ENCODE results near the gene SRGAP3.
A peak's percentile ranks its signal among the peaks of the same experiment; 100 is the strongest.

Gene SRGAP3

DNA sequence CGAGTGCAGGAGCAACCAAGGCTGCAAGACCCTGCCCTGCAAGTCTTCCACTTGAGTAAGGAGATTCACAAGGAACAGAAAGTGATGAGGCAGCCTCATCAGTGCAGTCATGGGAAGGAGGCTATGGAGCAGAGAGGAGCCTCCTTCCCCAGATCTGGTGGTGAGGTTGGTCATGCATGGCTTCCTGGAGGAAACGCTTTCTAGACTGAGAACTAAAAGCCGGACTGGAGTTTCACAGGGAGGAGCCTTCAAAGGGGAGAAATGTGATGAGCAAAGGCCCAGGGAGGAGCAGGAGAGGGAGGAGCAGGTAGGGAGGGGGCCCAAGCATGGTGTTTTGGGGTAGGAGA is 139.9 kb downstream of the SRGAP3 start (continued):
- TF ChIP-seq ZNF169 (tag by site-specific recombination; IDR thresholded peaks at IDR 0.05) = no peak
- no peak for TF ChIP-seq ZNF174 (tag by site-specific recombination; IDR thresholded peaks at IDR 0.05)
- TF ChIP-seq ZSCAN23 (tag by site-specific recombination; IDR thresholded peaks at IDR 0.05) = no peak

- no peak for TF ChIP-seq ZNF626 (tag by site-specific recombination; IDR thresholded peaks at IDR 0.05)
- TF ChIP-seq GLIS1 (tag by site-specific recombination; IDR thresholded peaks at IDR 0.05) = peak; percentile 59
- no peak for TF ChIP-seq ZNF624 (tag by site-specific recombination; IDR thresholded peaks at IDR 0.05)
- no peak for TF ChIP-seq SP3 (tag by site-specific recombination; IDR thresholded peaks at IDR 0.05)
- peak; percentile 45; the same call in 1 of the 2 replicates for TF ChIP-seq OSR2 (tag by site-specific recombination; IDR thresholded peaks at IDR 0.05)
- no peaks in the 10 kb centered on the region for H3K9me3 ChIP-seq (ENCODE audit: control insufficient read depth, insufficient read depth, low read depth, low read length)
- POLR2A ChIA-PET = no interaction called here
- H3K36me3 ChIP-seq (ENCODE audit: control insufficient read depth in 2 of 2, insufficient read depth in 1 of 2, low read length in 2 of 2) = no peaks in the 10 kb centered on the region
- no peaks in the 10 kb centered on the region for H3K4me1 ChIP-seq (ENCODE audit: control insufficient read depth, insufficient read depth, low read length)
- H3K4me3 ChIP-seq (ENCODE audit: low read depth, low read length) = no peak overlapping the region
- CTCF ChIA-PET = interaction anchor here (0.6 to 1.3 kb wide), 2 partner anchors 105 to 959 kb away, joined by 3 read pairs; no protein-coding TSS in a partner anchor
- no peak overlapping the region for H3K27ac ChIP-seq (ENCODE audit: extremely low read depth, low read depth, low read length)
Observed at GRCh38 chr3:9108876-9109567, 140.4 kb downstream of the SRGAP3 start.

DNA sequence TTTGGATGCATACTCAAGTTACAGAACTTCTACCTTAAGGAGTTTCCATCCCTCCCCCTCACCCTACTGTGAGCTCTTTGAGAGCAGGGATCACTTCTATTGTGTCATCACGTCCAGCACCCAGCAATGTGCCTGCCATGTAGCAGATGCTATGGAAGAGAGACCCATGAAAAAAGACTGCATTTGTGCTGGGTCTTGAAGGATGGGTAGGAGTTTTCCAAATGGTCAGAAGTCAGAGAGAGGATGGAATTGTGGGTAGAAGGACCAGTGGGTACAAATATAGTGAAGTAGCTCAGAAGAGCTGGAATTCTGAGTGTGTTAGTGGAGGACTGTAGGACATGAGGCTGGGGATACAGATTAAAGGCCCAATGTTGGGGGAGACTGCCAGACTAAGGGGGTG is 141.7 kb downstream of the SRGAP3 start:
- no peaks in the 10 kb centered on the region for H3K9me3 ChIP-seq (ENCODE audit: control insufficient read depth, insufficient read depth, low read depth, low read length)
- no peak for TF ChIP-seq ZNF202 (tag by site-specific recombination; IDR thresholded peaks at IDR 0.05; ENCODE audit: borderline replicate concordance)
- TF ChIP-seq, protein P1, sequence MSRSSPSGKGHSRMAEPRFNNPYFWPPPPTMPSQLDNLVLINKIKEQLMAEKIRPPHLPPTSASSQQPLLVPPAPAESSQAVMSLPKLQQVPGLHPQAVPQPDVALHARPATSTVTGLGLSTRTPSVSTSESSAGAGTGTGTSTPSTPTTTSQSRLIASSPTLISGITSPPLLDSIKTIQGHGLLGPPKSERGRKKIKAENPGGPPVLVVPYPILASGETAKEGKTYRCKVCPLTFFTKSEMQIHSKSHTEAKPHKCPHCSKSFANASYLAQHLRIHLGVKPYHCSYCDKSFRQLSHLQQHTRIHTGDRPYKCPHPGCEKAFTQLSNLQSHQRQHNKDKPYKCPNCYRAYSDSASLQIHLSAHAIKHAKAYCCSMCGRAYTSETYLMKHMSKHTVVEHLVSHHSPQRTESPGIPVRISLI (tag by site-specific recombination; IDR thresholded peaks at IDR 0.05) = no peak
- TF ChIP-seq ZFP3 (tag by site-specific recombination; IDR thresholded peaks at IDR 0.05; ENCODE audit: low read depth) = peak; percentile 82
- TF ChIP-seq ZNF791 (tag by site-specific recombination; IDR thresholded peaks at IDR 0.05) = no peak
- no peak for TF ChIP-seq ZNF600 (tag by site-specific recombination; IDR thresholded peaks at IDR 0.05)
- peaks cover 1% of the 10 kb centered on the region; the same call in 1 of the 2 replicates for H3K4me1 ChIP-seq (ENCODE audit: control insufficient read depth, insufficient read depth, low read length)
- H3K36me3 ChIP-seq (ENCODE audit: control insufficient read depth in 2 of 2, insufficient read depth in 1 of 2, low read length in 2 of 2) = no peaks in the 10 kb centered on the region
- H3K27ac ChIP-seq (ENCODE audit: extremely low read depth, low read depth, low read length) = no peak overlapping the region
- no peak overlapping the region for H3K4me3 ChIP-seq (ENCODE audit: low read depth, low read length)
- POLR2A ChIA-PET = no interaction called here
- CTCF ChIA-PET = no interaction called here

DNA sequence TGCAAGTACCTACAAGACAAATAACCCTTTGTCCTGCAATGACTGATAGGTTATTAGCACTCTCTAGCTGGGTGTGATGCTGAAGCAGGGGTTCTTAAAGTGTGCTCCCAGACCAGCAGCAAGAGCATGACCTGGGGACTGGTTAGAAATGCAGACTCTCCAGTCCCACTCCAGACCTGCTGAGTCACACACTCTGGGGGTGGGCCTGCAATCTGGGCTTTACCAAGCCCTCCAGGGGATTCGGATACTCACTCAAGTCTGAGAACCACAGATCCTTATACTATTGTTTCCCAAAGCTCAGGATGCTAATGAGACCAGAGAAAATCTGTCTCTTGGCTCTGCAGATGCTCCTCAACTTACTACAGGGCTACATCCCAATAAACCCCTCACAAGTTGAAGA is 144.0 kb downstream of the SRGAP3 start:
- Histone ChIP-seq H3K4me3 (ENCODE audit: low read depth, low read length) (no peak overlapping the region), H3K4me1 (ENCODE audit: control insufficient read depth, insufficient read depth, low read length) (peaks cover 3% of the 10 kb centered on the region; the same call in 1 of the 2 replicates), H3K27ac (ENCODE audit: extremely low read depth, low read depth, low read length) (no peak overlapping the region), H3K36me3 (ENCODE audit: control insufficient read depth in 2 of 2, insufficient read depth in 1 of 2, low read length in 2 of 2) (no peaks in the 10 kb centered on the region), H3K9me3 (ENCODE audit: control insufficient read depth, insufficient read depth, low read depth, low read length) (no peaks in the 10 kb centered on the region)
- no peak for TF ChIP-seq ZNF26 (tag by site-specific recombination; IDR thresholded peaks at IDR 0.05)
- no peak for TF ChIP-seq ZNF48 (tag by site-specific recombination; IDR thresholded peaks at IDR 0.05)
- TF ChIP-seq ZNF776 (tag by site-specific recombination; IDR thresholded peaks at IDR 0.05; ENCODE audit: borderline replicate concordance) = no peak
- TF ChIP-seq ZBTB7A (tag by site-specific recombination; IDR thresholded peaks at IDR 0.05; ENCODE audit: low read depth) = no peak
- TF ChIP-seq ZNF121 (tag by site-specific recombination; IDR thresholded peaks at IDR 0.05) = no peak
- no peak for TF ChIP-seq ZNF488 (tag by site-specific recombination; IDR thresholded peaks at IDR 0.05)
- no peak for TF ChIP-seq ZNF239 (tag by site-specific recombination; IDR thresholded peaks at IDR 0.05)
- TF ChIP-seq ZNF335 (tag by site-specific recombination; conservative IDR thresholded peaks at IDR 0.05) = no peak
- TF ChIP-seq PRDM10 (tag by site-specific recombination; IDR thresholded peaks at IDR 0.05) = no peak
- TF ChIP-seq ZNF202 (tag by site-specific recombination; IDR thresholded peaks at IDR 0.05; ENCODE audit: borderline replicate concordance) = no peak
- ChIA-PET POLR2A (no interaction called here), CTCF (interaction anchor here (0.7 kb wide), 1 partner anchor 1547 kb away, joined by 3 read pairs; no protein-coding TSS in a partner anchor)
